Right lobe of liver (tissue), 6 donors: ENCODE data around the gene CLASRP. TPM values are rescaled to one million over a fixed set of nuclear protein-coding genes. Genes with fewer than 3 reads are reported as not detected.

Experiments
- ATAC-seq, 4 donors: fragments of 200-7000 bp; cut with Tn5 transposase; one replicate each; pipeline ENCODE4 v1.9.1; 2020; ENCODE audit warnings: mild to moderate bottlenecking in 4 of 4, moderate library complexity in 4 of 4
- DNase-seq, 3 donors: peaks; one replicate each; pipeline ENCODE4 v3.0.0-alpha.2; 2020
- H3K27ac ChIP-seq, 3 donors: fragments of 200-600 bp; one replicate each; pipeline ENCODE4 v1.8.0; 2022
- H3K27me3 ChIP-seq, 2 donors: fragments of 200-600 bp; one replicate each; pipeline ENCODE4 v1.8.0; 2022
- H3K36me3 ChIP-seq, 4 donors: fragments of 200-600 bp; sonication (generic) in 1 of 4; one replicate each; pipeline versions ENCODE4 v1.5.1 to v1.8.0; 2017 to 2022; ENCODE audit warnings: control low read depth in 1 of 4
- H3K4me1 ChIP-seq, 4 donors: fragments of 200-600 bp; sonication (generic) in 1 of 4; one replicate each; pipeline versions ENCODE4 v1.5.1 to v1.8.0; 2017 to 2022; ENCODE audit warnings: control low read depth in 1 of 4
- H3K4me3 ChIP-seq, 3 donors: fragments of 200-600 bp; one replicate each; pipeline ENCODE4 v1.8.0; 2022
- H3K9me3 ChIP-seq, 4 donors: fragments of 200-600 bp; sonication (generic) in 1 of 4; one replicate each; pipeline versions ENCODE4 v1.5.1 to v1.8.0; 2017 to 2022; ENCODE audit warnings: control low read depth in 1 of 4
- POLR2A ChIP-seq: fragments of 450-650 bp; IDR thresholded peaks from one replicate; pipeline ENCODE4 v1.6.1; 2017; ENCODE audit warnings: antibody characterized with exemption, mild to moderate bottlenecking
- WGBS: methylation state at CpG from one replicate; pipeline ENCODE4 v1.1.6; 2018; ENCODE audit warnings: low coverage, low lambda C conversion rate; ENCODE audit not compliant: insufficient coverage; ENCODE audit errors: missing lambda C conversion rate; 5-methylcytosine and 5-hydroxymethylcytosine counted together
- intact Hi-C, 2 donors: fragments of 100-400 bp; cut with DNase I; formaldehyde crosslinking; loops; one replicate each; pipeline versions ENCODE4 v1.11.2 to v1.14.1; 2022
- total RNA-seq, 6 experiments: library from RNA; depleted of rRNA in 2 of 6; stranded (reverse); fragments of >200 nt in 2 of 6; fragmentation: NEBNext Ultra II Directional in 3 of 6; extraction: Animal tissue kit (Norgen Biotek cat#: 25700) in 3 of 6; gene quantifications; one replicate each; pipeline versions ENCODE4 v1.1.0 to v1.2.4, GENCODE V29; 2016 to 2023
- TF ChIP-seq, protein P1 (sequence below), 4 donors: fragments of 200-600 bp in 3 of 4; fragments of 450-650 bp in 1 of 4; IDR thresholded peaks; one replicate each; pipeline versions ENCODE4 v1.5.1 to v1.8.0; 2016 to 2022; ENCODE audit warnings: antibody characterized with exemption in 4 of 4, mild to moderate bottlenecking in 2 of 4
- donor health status: DM: no; HTN: yes; CAD: no.
- donor health status: DM: no; HTN: no; CAD: no.
- donor health status: DM: no; HTN: no; CAD: no.
- donor health status: DM: no; HTN: yes; CAD: no.
- donor health status: DM: no; HTN: yes; CAD: no.

CLASRP gene
- total RNA-seq, 6 experiments from 2014 or later: 30.5 to 66.8 (median 44.8) TPM

DNA sequence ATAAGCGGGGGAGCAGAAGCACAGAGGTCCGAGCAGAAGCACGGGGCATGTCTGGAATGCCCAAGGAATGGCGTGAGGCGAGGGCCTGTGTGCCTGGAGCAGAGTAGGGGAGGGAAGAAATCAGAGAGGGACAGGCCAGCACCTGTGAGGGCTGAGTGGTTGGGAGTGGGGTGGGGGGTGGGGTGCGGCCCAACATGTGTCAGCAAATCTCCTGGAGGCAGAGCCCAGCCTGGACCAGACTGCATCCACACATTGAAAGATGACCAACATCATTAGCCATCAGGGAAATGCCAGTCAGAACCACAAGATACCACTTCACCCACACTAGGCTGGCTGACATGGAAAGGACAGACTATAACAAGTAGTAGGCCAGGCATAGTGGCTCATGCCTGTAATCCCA is 11.2 kb downstream of the CLASRP start:
- Histone ChIP-seq H3K4me1 (peaks cover 0 to 45% (median 22%) of the 10 kb centered on the region in 4 donors), H3K9me3 (no peaks in the 10 kb centered on the region), H3K27ac (peak overlapping the region in 1 of 3 donors; percentile 80), H3K36me3 (peaks cover 5 to 26% (median 17%) of the 10 kb centered on the region in 4 donors), H3K27me3 (no peaks in the 10 kb centered on the region), H3K4me3 (no peak overlapping the region)
- 95% methylated on average over 5 of the region's 6 CpGs for WGBS
- TF ChIP-seq, protein P1, sequence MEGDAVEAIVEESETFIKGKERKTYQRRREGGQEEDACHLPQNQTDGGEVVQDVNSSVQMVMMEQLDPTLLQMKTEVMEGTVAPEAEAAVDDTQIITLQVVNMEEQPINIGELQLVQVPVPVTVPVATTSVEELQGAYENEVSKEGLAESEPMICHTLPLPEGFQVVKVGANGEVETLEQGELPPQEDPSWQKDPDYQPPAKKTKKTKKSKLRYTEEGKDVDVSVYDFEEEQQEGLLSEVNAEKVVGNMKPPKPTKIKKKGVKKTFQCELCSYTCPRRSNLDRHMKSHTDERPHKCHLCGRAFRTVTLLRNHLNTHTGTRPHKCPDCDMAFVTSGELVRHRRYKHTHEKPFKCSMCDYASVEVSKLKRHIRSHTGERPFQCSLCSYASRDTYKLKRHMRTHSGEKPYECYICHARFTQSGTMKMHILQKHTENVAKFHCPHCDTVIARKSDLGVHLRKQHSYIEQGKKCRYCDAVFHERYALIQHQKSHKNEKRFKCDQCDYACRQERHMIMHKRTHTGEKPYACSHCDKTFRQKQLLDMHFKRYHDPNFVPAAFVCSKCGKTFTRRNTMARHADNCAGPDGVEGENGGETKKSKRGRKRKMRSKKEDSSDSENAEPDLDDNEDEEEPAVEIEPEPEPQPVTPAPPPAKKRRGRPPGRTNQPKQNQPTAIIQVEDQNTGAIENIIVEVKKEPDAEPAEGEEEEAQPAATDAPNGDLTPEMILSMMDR (IDR thresholded peaks at IDR 0.05): no peak
- TF ChIP-seq POLR2A: no peak
- intact Hi-C loops: no loop called here
- DNase-seq (no peak), ATAC-seq (no peak)

DNA sequence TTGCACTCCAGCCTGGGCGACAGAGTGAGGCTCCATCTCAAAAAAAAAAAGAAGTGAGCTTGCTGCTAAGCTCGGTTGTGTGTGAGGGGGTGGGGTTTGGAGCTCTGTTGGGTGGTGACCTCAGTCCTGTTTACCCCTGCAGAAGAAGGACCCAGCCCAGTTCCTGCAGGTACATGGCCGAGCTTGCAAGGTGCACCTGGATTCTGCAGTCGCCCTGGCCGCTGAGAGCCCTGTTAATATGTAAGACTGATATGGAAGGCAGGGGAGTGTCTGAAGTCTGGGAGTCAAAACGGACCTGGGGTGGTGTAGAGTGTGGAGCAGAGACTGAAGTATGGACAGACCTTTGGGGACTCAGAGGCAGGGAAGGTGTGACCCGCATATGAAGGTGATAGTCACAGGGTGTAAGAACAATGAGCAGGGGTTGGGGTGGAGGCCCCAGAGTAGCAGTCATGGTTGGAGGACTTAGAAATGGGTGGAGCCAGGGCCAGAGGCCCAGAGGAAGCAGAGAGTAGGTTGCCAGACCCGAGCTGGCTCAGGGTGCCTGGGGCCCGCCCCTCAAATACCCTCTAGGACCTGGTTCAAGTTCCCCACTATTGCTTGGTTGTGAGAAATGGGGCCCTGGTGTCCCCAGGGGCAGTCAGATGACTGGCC is 13.2 kb downstream of the CLASRP start:
- Histone ChIP-seq H3K9me3 (no peaks in the 10 kb centered on the region), H3K4me1 (peaks cover 0 to 28% (median 13%) of the 10 kb centered on the region in 4 donors), H3K4me3 (no peak overlapping the region), H3K27ac (no peak overlapping the region), H3K36me3 (peaks cover 5 to 44% (median 26%) of the 10 kb centered on the region in 4 donors), H3K27me3 (no peaks in the 10 kb centered on the region)
- DNase-seq (no peak), ATAC-seq (no peak)
- 68% methylated on average over 5 of the region's 9 CpGs for WGBS
- intact Hi-C loops: no loop called here
- TF ChIP-seq POLR2A: no peak
- TF ChIP-seq, protein P1 (IDR thresholded peaks at IDR 0.05): no peak

DNA sequence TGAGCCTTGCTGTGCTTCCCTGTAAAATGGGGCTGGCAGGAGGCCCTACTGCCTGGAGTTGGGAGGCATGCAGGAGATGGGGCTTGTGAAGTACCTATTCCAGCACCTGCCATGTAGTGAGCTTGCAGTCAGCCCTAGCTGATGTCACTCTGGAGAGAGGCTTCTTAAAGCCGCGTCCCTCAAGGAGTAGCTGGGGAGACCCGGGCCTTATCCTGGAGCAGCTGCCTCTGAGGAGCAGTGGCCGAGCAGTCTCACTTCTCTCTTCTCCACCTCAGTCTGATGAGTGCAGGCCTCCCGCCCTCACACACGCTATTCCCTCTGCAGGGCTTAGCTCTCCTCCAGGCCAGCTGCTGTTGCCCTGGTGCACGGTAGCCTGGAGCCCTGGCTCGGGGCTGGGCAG is 18.0 kb downstream of the CLASRP start:
- no peaks in the 10 kb centered on the region for H3K4me1 ChIP-seq
- intact Hi-C loops: loop anchor here in 1 of 2 donors (5.0 kb wide), 1 partner anchor 35 kb away; no protein-coding TSS in a partner anchor
- H3K9me3 ChIP-seq: no peaks in the 10 kb centered on the region
- H3K36me3 ChIP-seq: peaks cover 27 to 92% (median 54%) of the 10 kb centered on the region in 4 donors
- H3K4me3 ChIP-seq: no peak overlapping the region
- TF ChIP-seq POLR2A: no peak
- TF ChIP-seq, protein P1 (IDR thresholded peaks at IDR 0.05): no peak
- no peak for DNase-seq
- H3K27ac ChIP-seq: no peak overlapping the region
- WGBS: 83% methylated on average over 4 of the region's 8 CpGs
- no peaks in the 10 kb centered on the region for H3K27me3 ChIP-seq
- no peak for ATAC-seq

DNA sequence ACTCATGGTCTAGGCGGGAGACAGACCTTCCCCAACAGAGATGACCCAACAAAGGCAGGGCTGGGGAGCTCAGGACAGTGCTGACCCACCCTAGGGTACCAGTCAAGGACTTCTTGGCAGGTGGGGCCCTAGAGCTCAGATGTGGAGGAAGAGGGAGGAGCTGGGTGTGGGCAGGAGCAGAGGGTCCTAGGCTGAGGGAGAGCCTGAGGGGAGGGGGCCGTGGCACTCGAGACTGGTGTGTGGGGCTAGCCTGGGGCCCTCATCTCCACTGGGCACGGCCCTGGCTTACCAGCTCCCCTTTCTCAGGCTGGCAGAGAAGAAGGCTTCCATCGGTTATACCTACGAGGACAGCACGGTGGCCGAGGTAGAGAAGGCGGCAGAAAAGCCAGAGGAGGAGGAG is 18.6 kb downstream of the CLASRP start:
- Histone ChIP-seq H3K36me3 (peaks cover 24 to 92% (median 51%) of the 10 kb centered on the region in 4 donors), H3K4me3 (no peak overlapping the region), H3K27ac (no peak overlapping the region), H3K4me1 (no peaks in the 10 kb centered on the region), H3K27me3 (no peaks in the 10 kb centered on the region), H3K9me3 (no peaks in the 10 kb centered on the region)
- TF ChIP-seq, protein P1 (IDR thresholded peaks at IDR 0.05): no peak
- TF ChIP-seq POLR2A: no peak
- intact Hi-C loops: loop anchor here in 1 of 2 donors (5.0 kb wide), 1 partner anchor 35 kb away; no protein-coding TSS in a partner anchor
- no peak for DNase-seq
- ATAC-seq: peak in 1 of 4 donors; percentile 9
- WGBS: 100% methylated on average over 1 of the region's 9 CpGs
